ENCODE data around the gene RGS3.
A peak's percentile ranks its signal among the peaks of the same experiment; 100 is the strongest.

RGS3 gene

DNA sequence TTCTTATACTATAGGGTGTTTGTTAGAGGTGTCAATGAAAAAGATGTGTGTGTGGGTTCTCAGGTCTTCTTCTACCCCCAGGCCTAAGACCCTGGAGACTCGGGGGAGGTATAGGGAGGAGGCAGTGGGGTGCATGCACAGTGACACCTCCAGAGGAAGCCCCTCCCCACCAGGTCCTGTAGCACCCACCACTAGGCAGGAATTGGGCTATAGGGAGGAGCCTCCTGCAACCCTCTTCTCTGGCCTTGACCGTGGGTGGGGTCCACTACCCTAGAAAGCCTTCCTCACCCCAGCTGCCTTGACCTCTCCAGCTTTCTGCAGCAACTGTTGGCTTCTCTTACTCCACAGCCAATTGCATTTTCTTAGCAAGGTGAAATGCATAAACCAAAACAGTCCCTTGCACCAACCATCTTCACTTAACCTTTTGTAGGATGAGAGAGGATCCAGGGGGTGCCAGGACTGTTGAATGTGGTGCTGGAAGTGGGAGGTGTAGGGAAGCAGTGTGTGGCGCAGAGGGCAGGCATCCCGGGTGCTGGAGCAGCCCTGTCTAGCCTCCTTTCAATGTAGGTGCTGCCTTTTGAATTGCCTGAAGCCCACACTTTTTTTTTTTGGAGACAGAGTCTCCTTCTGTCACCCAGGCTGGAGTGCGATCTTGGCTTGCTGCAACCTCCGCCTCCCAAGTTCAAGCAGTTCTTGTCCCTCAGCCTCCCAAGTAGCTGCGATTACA, 128.5 kb downstream of the RGS3 start:
- Histone ChIP-seq H3K27me3 (ENCODE audit: insufficient read depth, low read length) (no peaks in the 10 kb centered on the region), H3K9ac (ENCODE audit: low read depth, low read length) (no peak overlapping the region), H3K9me3 (ENCODE audit: insufficient read depth, low read depth, low read length) (no peaks in the 10 kb centered on the region), H3K4me1 (ENCODE audit: insufficient read depth, low read length) (peaks cover 14% of the 10 kb centered on the region), H3K36me3 (ENCODE audit: insufficient read depth, low read length) (peaks cover 17% of the 10 kb centered on the region), H3K4me3 (ENCODE audit: low read length) (no peak overlapping the region), H3K27ac (ENCODE audit: low read depth, low read length) (no peak overlapping the region)
- 82% methylated on average over 6 of the region's 7 CpGs for WGBS

DNA sequence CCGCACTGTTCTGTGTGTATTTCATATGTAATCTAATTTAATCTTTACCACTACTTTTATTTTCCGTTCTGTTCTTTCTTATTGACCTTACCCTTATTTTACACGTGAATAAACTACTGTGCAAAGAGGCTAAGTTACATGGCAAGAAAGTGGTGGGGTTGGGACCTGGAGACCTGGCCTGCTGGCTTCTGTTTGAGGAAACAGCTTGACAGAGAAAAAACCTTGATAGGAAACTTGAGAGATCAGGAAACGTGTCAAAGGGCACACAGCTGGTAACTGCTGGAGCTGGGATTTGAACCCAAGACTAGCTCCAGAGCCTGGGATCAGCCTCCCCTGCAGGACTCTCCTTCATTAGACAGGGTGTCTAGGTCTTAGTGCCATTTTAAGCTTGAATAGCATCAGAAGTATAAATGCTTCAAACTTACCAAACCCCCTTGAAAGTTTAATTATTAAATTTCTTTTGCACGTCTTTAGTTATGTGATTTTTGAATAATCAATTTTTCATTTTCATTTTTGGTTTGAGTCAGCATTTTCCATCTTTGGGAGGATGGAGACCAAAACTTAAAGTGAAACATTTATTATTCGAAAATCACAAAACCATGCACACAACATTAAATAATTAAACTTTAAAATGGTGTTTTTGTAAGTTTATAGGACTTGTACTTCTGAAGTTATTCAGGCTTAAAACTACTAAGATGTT, 129.5 kb downstream of the RGS3 start:
- Histone ChIP-seq H3K9me3 (ENCODE audit: insufficient read depth, low read depth, low read length) (no peaks in the 10 kb centered on the region), H3K36me3 (ENCODE audit: insufficient read depth, low read length) (peaks cover 27% of the 10 kb centered on the region), H3K27me3 (ENCODE audit: insufficient read depth, low read length) (no peaks in the 10 kb centered on the region), H3K4me3 (ENCODE audit: low read length) (peak overlapping the region; percentile 62), H3K27ac (ENCODE audit: low read depth, low read length) (no peak overlapping the region), H3K4me1 (ENCODE audit: insufficient read depth, low read length) (peaks cover 14% of the 10 kb centered on the region), H3K9ac (ENCODE audit: low read depth, low read length) (peak overlapping the region; percentile 66; the same call in 1 of the 2 replicates)
- 76% methylated on average over 2 of the region's 6 CpGs for WGBS

DNA sequence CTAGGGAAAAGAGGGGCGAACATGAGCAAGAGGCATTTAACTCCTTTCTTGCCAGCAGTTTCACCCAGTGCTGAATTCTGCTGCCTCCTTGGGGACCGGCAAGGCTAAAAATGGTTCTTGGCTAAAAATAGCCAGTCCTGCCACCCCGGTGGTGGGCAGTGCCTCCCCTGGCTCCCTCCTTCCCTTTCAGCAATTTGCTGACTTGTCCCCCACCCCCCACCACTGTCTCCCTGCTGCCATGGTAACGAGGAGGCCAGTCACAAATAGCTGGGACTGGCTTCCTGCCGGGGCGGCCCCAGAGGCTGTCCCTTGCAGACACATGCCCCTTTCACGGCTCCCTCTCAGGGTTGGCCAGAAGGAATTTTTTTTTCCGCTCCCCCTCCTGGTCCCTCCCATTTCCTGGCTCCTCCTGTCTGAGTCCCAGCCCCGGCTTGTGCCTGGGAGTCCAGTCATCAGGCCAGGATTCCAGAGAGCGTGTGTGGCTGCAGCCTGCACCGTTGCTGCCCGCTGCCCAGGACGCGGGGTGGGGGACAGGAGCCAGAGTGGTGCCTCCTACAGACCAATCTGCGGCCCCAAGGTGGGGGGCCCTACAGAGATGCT, 130.3 kb downstream of the RGS3 start:
- no peaks in the 10 kb centered on the region for H3K9me3 ChIP-seq (ENCODE audit: insufficient read depth, low read depth, low read length)
- H3K27ac ChIP-seq (ENCODE audit: low read depth, low read length) = peak overlapping the region; percentile 2
- peaks cover 14% of the 10 kb centered on the region for H3K4me1 ChIP-seq (ENCODE audit: insufficient read depth, low read length)
- peak overlapping the region; percentile 66 for H3K9ac ChIP-seq (ENCODE audit: low read depth, low read length)
- 2% methylated on average over 15 of the region's 15 CpGs for WGBS
- H3K27me3 ChIP-seq (ENCODE audit: insufficient read depth, low read length) = no peaks in the 10 kb centered on the region
- H3K4me3 ChIP-seq (ENCODE audit: low read length) = peak overlapping the region; percentile 62
- peaks cover 28% of the 10 kb centered on the region for H3K36me3 ChIP-seq (ENCODE audit: insufficient read depth, low read length)

DNA sequence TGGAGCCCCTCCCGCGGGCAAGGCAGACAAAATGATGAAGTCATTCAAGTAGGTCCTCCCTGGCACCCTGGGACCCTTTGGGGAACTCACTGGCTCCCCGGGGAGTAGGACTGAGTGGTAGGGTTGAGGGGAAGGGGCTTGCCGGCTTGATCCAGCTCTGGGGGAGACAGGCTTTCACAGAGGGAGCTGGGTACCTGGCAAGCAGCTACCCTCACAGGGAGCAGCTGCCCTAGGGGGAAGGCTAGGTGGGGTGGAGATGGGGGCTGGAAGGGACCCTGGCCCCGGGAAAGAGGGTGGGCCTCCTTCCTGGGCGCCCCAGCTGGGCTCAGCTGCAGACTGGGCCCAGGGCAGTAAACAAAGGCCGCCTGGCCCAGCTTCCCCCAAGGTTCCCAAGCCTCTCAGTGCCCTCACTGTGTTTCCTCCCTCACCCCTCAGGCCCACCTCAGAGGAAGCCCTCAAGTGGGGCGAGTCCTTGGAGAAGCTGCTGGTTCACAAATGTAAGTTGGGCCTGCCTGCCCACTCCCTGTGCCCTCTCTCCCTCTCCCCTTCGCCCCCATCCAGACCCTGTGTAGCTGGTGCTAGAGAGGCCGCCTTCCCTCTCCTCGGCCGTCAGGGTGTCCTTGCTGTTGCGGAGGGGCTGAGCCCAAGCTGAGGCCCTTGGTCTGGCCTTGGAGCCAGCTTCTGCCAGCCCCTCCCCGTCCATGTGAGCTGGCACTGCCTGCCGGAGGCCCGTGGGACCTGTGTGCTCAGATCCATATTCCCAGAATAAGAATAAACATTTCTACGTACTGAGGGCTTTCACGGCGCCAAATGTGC, 131.2 kb downstream of the RGS3 start:
- WGBS = 64% methylated on average over 19 of the region's 19 CpGs

DNA sequence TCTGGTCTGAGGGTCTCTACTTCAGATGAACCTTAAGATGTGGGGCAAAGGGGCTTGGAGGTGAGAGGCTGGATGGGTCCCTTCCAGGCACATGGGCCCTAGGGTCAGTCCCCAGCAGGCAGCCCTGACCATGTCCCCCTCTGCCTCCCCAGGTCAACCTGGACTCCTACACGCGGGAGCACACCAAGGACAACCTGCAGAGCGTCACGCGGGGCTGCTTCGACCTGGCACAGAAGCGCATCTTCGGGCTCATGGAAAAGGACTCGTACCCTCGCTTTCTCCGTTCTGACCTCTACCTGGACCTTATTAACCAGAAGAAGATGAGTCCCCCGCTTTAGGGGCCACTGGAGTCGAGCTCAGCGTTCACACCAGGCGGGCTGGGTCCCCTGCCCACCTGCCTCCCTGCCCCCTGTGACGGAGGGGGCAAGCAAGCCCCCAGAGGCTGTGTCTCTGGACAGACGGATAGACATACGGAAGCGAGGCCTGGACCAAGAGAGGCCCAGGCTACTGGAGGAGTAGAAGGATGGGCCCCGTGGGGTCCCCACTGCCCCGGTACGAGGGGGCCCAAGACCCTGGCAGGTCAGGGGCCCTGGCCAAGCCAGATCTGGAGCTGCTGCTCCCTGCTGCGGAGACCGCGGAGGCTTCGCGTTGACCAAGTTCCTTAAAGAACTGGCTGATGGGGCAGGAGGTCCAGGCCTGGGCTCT, 133.2 kb downstream of the RGS3 start:
- no peaks in the 10 kb centered on the region for H3K27me3 ChIP-seq (ENCODE audit: insufficient read depth, low read length)
- peaks cover 20% of the 10 kb centered on the region for H3K4me1 ChIP-seq (ENCODE audit: insufficient read depth, low read length)
- H3K27ac ChIP-seq (ENCODE audit: low read depth, low read length) = no peak overlapping the region
- H3K9ac ChIP-seq (ENCODE audit: low read depth, low read length) = no peak overlapping the region
- 94% methylated on average over 27 of the region's 27 CpGs for WGBS
- H3K9me3 ChIP-seq (ENCODE audit: insufficient read depth, low read depth, low read length) = no peaks in the 10 kb centered on the region
- no peak overlapping the region for H3K4me3 ChIP-seq (ENCODE audit: low read length)
- H3K36me3 ChIP-seq (ENCODE audit: insufficient read depth, low read length) = peaks cover 28% of the 10 kb centered on the region

More for the DNA sequence above, 131.2 kb downstream of the RGS3 start:
- Histone ChIP-seq H3K9me3 (ENCODE audit: insufficient read depth, low read depth, low read length) (no peaks in the 10 kb centered on the region), H3K9ac (ENCODE audit: low read depth, low read length) (peak overlapping the region; percentile 56), H3K36me3 (ENCODE audit: insufficient read depth, low read length) (peaks cover 28% of the 10 kb centered on the region), H3K4me3 (ENCODE audit: low read length) (peak overlapping the region; percentile 62), H3K27ac (ENCODE audit: low read depth, low read length) (no peak overlapping the region; the same call in 1 of the 2 replicates), H3K4me1 (ENCODE audit: insufficient read depth, low read length) (peaks cover 14% of the 10 kb centered on the region), H3K27me3 (ENCODE audit: insufficient read depth, low read length) (no peaks in the 10 kb centered on the region)

DNA sequence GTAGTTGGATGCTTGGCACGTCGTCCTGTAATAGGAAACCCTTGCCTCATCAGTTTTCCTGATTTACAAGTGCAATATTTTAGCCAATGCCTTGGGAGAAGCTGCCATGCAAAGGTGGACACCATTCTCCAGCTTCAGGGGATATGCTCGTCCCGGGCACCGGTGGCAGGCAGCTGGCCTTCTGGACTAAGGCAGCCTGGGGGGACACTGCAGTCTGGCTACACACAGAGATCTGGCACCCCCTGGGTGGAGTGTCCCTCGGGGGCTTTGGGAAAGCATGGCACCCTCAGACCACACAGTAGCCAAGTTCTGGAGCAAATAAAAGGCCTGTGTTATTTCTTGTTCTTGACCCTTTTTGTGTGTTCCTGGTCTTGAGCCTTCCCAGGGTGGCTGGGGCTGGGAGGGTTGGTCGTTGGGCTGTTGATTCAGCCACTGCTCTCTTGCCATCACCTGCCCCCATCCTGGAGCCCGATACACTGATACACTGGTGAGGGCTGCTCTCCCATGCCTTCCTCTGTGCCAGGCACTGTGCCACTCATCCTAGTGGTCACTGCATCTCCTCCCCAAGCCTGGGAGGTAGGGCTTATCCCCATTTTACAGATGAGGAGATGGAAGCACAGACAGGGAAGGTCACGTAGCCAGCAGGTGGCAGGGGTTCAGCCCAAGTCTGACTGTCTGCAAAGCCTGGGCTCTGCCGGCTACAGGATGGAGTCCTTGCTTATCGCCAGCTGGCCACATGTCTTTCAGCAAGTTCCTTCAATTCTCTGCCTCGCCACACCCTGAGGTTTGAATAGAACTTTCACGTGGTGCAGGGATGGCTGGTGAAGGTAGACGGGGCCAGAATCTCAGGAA, 134.1 kb downstream of the RGS3 start:
- H3K9ac ChIP-seq (ENCODE audit: low read depth, low read length) = no peak overlapping the region
- H3K27ac ChIP-seq (ENCODE audit: low read depth, low read length) = no peak overlapping the region
- no peaks in the 10 kb centered on the region for H3K9me3 ChIP-seq (ENCODE audit: insufficient read depth, low read depth, low read length)
- peaks cover 28% of the 10 kb centered on the region for H3K36me3 ChIP-seq (ENCODE audit: insufficient read depth, low read length)
- 88% methylated on average over 14 of the region's 14 CpGs for WGBS
- H3K4me3 ChIP-seq (ENCODE audit: low read length) = no peak overlapping the region
- no peaks in the 10 kb centered on the region for H3K27me3 ChIP-seq (ENCODE audit: insufficient read depth, low read length)
- H3K4me1 ChIP-seq (ENCODE audit: insufficient read depth, low read length) = peaks cover 24% of the 10 kb centered on the region

DNA sequence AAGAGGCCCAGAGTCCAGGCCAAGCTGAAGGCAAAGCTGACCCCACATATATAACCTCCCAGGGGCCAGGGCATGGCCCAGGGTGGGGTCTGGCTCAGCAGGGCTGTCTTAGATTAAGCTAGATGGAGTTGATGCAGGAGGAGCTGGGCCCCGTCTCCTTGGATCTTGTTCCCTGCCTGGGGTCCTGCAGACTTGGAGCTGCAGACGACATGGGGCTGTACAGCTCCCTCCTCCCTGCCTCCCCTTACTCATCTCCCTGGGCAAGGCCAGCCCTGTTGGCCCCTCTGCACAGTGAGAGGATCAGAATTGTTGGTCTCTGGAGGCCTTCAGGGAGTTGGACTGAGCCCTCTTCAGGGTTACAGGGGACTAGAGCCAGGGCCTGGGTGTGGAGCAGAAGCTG, 134.9 kb downstream of the RGS3 start:
- Histone ChIP-seq H3K9ac (ENCODE audit: low read depth, low read length) (no peak overlapping the region), H3K27me3 (ENCODE audit: insufficient read depth, low read length) (no peaks in the 10 kb centered on the region), H3K9me3 (ENCODE audit: insufficient read depth, low read depth, low read length) (no peaks in the 10 kb centered on the region), H3K27ac (ENCODE audit: low read depth, low read length) (no peak overlapping the region), H3K4me3 (ENCODE audit: low read length) (no peak overlapping the region), H3K36me3 (ENCODE audit: insufficient read depth, low read length) (peaks cover 28% of the 10 kb centered on the region), H3K4me1 (ENCODE audit: insufficient read depth, low read length) (peaks cover 24% of the 10 kb centered on the region)
- 77% methylated on average over 2 of the region's 2 CpGs for WGBS

DNA sequence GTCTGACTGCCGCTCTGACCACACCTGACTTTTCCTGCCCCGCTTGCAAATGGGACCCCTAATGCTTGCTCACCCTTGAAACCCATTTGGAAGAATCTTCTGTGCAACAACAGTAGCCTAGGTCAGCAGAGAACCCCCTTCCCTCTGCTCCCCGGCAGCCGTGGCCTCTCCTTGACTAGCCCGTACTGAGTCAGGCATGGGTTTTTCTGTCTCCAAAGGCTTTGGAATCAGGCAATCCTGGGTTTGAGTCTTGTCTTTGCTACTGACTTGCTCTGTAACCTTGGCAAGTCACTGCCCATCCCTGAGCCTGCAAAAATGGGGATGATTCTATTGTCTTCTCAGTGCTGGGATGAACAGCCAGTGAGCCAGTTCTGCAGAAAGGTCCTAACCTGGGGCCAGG, 135.4 kb downstream of the RGS3 start:
- Histone ChIP-seq H3K9me3 (ENCODE audit: insufficient read depth, low read depth, low read length) (no peaks in the 10 kb centered on the region), H3K27me3 (ENCODE audit: insufficient read depth, low read length) (no peaks in the 10 kb centered on the region), H3K36me3 (ENCODE audit: insufficient read depth, low read length) (peaks cover 28% of the 10 kb centered on the region), H3K9ac (ENCODE audit: low read depth, low read length) (no peak overlapping the region), H3K4me1 (ENCODE audit: insufficient read depth, low read length) (peaks cover 25% of the 10 kb centered on the region), H3K27ac (ENCODE audit: low read depth, low read length) (no peak overlapping the region), H3K4me3 (ENCODE audit: low read length) (no peak overlapping the region)
- 92% methylated on average over 5 of the region's 5 CpGs for WGBS

DNA sequence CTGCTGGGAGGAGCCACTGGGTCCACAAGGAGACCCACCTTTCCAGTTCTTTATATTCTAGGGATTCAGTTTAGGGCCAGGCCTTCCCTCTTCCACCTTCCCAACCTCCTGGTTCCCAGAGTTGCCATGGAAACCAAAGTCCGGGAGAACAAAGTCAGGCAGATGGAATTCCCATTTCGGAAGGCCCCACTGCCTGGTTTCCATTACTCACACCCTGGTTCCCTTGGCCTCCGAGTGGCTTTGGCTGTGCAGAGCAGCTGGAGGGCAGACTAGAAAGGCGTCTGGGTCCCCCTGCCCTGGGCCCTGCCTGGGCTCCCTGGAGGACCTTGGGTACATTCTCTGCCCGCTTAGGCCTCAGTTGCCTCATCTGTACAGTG, 136.1 kb downstream of the RGS3 start:
- no peak overlapping the region for H3K4me3 ChIP-seq (ENCODE audit: low read length)
- H3K9ac ChIP-seq (ENCODE audit: low read depth, low read length) = no peak overlapping the region
- peaks cover 25% of the 10 kb centered on the region for H3K4me1 ChIP-seq (ENCODE audit: insufficient read depth, low read length)
- H3K27me3 ChIP-seq (ENCODE audit: insufficient read depth, low read length) = no peaks in the 10 kb centered on the region
- H3K36me3 ChIP-seq (ENCODE audit: insufficient read depth, low read length) = peaks cover 28% of the 10 kb centered on the region
- WGBS = 67% methylated on average over 5 of the region's 5 CpGs
- H3K27ac ChIP-seq (ENCODE audit: low read depth, low read length) = no peak overlapping the region
- H3K9me3 ChIP-seq (ENCODE audit: insufficient read depth, low read depth, low read length) = no peaks in the 10 kb centered on the region

Measured in HUES64 (cell line).